ENCODE data around the gene SIPA1. TPM values are rescaled to one million over a fixed set of nuclear protein-coding genes. Genes with fewer than 3 reads are reported as not detected.

SIPA1 gene
- total and polyA plus RNA-seq, 9 of the 15 experiments (the other 6 are each of a cell fraction or from before 2014, with no cell fraction given), result 0.25 to 85.8 (median 16.8) TPM

DNA sequence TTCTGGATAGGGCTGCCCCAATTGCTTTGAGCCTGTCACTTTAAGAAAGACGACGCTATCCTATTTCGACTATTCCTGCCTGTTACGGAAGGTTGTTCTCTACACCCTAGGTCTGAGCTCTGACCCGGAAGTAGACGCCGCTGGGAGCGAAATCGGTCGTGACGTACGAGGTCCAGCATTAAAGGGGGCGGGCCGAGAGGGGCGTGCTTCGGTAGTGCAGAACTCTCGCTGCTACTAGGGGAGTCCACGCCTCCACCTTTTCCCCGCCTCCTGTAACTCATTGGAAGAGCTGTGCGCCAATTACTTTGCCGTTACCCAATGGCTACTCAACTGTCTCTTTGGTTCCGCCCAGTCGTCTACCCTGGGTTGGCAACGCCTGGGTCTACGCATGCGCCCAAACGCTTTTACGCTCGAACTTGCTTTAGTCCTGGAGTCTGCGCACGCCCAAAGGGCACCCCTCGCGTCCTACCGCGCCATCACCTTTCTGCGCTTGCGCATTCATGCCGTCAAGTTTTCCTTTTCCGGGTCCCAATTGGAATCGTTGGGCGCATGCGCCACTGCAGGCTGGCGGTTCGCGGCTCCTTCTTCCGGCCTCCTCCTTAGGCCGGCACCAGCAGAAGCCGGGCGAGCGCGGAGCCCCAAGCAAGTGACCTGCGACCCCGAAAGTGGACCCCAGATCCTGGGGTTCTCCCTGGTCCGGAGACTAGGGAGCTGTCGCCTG, 22.5 kb upstream of the SIPA1 start, which contains the start of gene PCNX3 (continued):
- TF ChIP-seq ZMIZ1 (IDR thresholded peaks at IDR 0.05; ENCODE audit: low read depth in 2 of 2, low read length in 2 of 2) (peak in 1 of 2 experiments; percentile 95; a peak in 2 of 4 replicates), ETS1 (conservative IDR thresholded peaks at IDR 0.05; ENCODE audit: control insufficient read depth, low read depth, low read length) (0 out of 2 replicates have a peak, but pooled peaks have one; percentile 55), CGGBP1 (CRISPR knock-in tag; IDR thresholded peaks at IDR 0.05) (no peak), ZNF780A (CRISPR knock-in tag; IDR thresholded peaks at IDR 0.05) (no peak), MCM3 (IDR thresholded peaks at IDR 0.05) (no peak), DPF2 (IDR thresholded peaks at IDR 0.05) (no peak), ZNF174 (CRISPR knock-in tag; IDR thresholded peaks at IDR 0.05) (no peak), JUND (IDR thresholded peaks at IDR 0.05; ENCODE audit: borderline replicate concordance, low read depth, low read length) (peak; percentile 77), JUND (tag; IDR thresholded peaks at IDR 0.05; ENCODE audit: borderline replicate concordance, low read depth, low read length) (peak; percentile 69; the same call in 2 of the 3 replicates), SP1 (CRISPR knock-in tag; IDR thresholded peaks at IDR 0.05) (peak; percentile 99), FOXP1 (CRISPR knock-in tag; IDR thresholded peaks at IDR 0.05) (no peak), CTBP1 (IDR thresholded peaks at IDR 0.05; ENCODE audit: borderline replicate concordance) (peak; percentile 33; the same call in 1 of the 2 replicates), ZNF24 (IDR thresholded peaks at IDR 0.05) (no peak), ZNF655 (CRISPR knock-in tag; IDR thresholded peaks at IDR 0.05) (no peak), MAFK (IDR thresholded peaks at IDR 0.05; ENCODE audit: low read length) (no peak)
- TF ChIP-seq, protein P1, sequence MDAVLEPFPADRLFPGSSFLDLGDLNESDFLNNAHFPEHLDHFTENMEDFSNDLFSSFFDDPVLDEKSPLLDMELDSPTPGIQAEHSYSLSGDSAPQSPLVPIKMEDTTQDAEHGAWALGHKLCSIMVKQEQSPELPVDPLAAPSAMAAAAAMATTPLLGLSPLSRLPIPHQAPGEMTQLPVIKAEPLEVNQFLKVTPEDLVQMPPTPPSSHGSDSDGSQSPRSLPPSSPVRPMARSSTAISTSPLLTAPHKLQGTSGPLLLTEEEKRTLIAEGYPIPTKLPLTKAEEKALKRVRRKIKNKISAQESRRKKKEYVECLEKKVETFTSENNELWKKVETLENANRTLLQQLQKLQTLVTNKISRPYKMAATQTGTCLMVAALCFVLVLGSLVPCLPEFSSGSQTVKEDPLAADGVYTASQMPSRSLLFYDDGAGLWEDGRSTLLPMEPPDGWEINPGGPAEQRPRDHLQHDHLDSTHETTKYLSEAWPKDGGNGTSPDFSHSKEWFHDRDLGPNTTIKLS (IDR thresholded peaks at IDR 0.05; ENCODE audit: borderline replicate concordance, low read depth), result peak; percentile 78; the same call in 1 of the 2 replicates
- TF ChIP-seq, protein P2, sequence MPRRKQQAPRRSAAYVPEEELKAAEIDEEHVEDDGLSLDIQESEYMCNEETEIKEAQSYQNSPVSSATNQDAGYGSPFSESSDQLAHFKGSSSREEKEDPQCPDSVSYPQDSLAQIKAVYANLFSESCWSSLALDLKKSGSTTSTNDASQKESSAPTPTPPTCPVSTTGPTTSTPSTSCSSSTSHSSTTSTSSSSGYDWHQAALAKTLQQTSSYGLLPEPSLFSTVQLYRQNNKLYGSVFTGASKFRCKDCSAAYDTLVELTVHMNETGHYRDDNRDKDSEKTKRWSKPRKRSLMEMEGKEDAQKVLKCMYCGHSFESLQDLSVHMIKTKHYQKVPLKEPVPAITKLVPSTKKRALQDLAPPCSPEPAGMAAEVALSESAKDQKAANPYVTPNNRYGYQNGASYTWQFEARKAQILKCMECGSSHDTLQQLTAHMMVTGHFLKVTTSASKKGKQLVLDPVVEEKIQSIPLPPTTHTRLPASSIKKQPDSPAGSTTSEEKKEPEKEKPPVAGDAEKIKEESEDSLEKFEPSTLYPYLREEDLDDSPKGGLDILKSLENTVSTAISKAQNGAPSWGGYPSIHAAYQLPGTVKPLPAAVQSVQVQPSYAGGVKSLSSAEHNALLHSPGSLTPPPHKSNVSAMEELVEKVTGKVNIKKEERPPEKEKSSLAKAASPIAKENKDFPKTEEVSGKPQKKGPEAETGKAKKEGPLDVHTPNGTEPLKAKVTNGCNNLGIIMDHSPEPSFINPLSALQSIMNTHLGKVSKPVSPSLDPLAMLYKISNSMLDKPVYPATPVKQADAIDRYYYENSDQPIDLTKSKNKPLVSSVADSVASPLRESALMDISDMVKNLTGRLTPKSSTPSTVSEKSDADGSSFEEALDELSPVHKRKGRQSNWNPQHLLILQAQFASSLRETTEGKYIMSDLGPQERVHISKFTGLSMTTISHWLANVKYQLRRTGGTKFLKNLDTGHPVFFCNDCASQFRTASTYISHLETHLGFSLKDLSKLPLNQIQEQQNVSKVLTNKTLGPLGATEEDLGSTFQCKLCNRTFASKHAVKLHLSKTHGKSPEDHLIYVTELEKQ (CRISPR knock-in tag; IDR thresholded peaks at IDR 0.05), result no peak
